CD8-positive, alpha-beta memory T cell (primary cell): ENCODE measurements around the gene CASP7. TPM values are rescaled to one million over a fixed set of nuclear protein-coding genes. Genes with fewer than 3 reads are reported as not detected.
A peak's percentile ranks its signal among the peaks of the same experiment; 100 is the strongest.

ENCODE experiments used
- CTCF ChIA-PET: fragments of 350-600 bp; sonication (Branson Sonifier 250); formaldehyde crosslinking; loops from one replicate; lab custom pipeline; 2021; ENCODE audit warnings: antibody characterized with exemption; lab: Charles Lee
- POLR2A ChIA-PET: fragments of 350-600 bp; sonication (Branson Sonifier 250); formaldehyde crosslinking; loops from one replicate; lab custom pipeline; 2021; ENCODE audit warnings: antibody characterized with exemption; lab: Charles Lee
- DNase-seq, 5 donors: peaks; one replicate each; pipeline versions ENCODE4 v3.0.0 to v3.0.0-alpha.2; 2020 to 2022; ENCODE audit warnings: mixed read lengths in 1 of 5
- H3K27ac ChIP-seq: one replicate; pipeline ENCODE4 v1.7.0; 2013; ENCODE audit warnings: low read depth, mild to moderate bottlenecking, low read length, moderate library complexity
- H3K27me3 ChIP-seq: 2 replicates; pipeline ENCODE4 v1.7.0; 2013; ENCODE audit warnings: low read length, mild to moderate bottlenecking; ENCODE audit not compliant: insufficient read depth, poor library complexity, severe bottlenecking
- H3K36me3 ChIP-seq: 2 replicates; pipeline ENCODE4 v1.7.0; 2013; ENCODE audit warnings: mild to moderate bottlenecking, low read length, moderate library complexity; ENCODE audit not compliant: insufficient read depth
- H3K4me1 ChIP-seq: 2 replicates; pipeline ENCODE4 v1.7.0; 2013; ENCODE audit warnings: mild to moderate bottlenecking, low read length, moderate library complexity; ENCODE audit not compliant: insufficient read depth
- H3K4me3 ChIP-seq: 2 replicates; pipeline ENCODE4 v1.7.0; 2013; ENCODE audit warnings: mild to moderate bottlenecking, low read length
- H3K9me3 ChIP-seq: 2 replicates; pipeline ENCODE4 v1.7.0; 2013; ENCODE audit warnings: mild to moderate bottlenecking, low read length
- H3K27ac Mint-ChIP-seq, 8 donors: one replicate each; pipeline ENCODE4 v1.8.0; 2020 to 2021; ENCODE audit warnings: mixed read lengths in 8 of 8, mild to moderate bottlenecking in 6 of 8, inconsistent platforms in 3 of 8, moderate library complexity in 3 of 8
- H3K27me3 Mint-ChIP-seq, 2 donors: one replicate each; pipeline ENCODE4 v1.8.0; 2020 to 2021; ENCODE audit warnings: mixed read lengths in 2 of 2, mild to moderate bottlenecking in 1 of 2, moderate library complexity in 1 of 2
- H3K36me3 Mint-ChIP-seq, 3 donors: one replicate each; pipeline ENCODE4 v1.8.0; 2020 to 2021; ENCODE audit warnings: mixed read lengths in 3 of 3, inconsistent platforms in 1 of 3, mild to moderate bottlenecking in 1 of 3
- H3K4me1 Mint-ChIP-seq, 3 donors: one replicate each; pipeline ENCODE4 v1.8.0; 2020 to 2021; ENCODE audit warnings: mixed read lengths in 3 of 3, inconsistent platforms in 1 of 3, mild to moderate bottlenecking in 1 of 3
- H3K4me3 Mint-ChIP-seq, 7 donors: one replicate each; pipeline ENCODE4 v1.8.0; 2020 to 2021; ENCODE audit warnings: mixed read lengths in 7 of 7, mild to moderate bottlenecking in 6 of 7, moderate library complexity in 4 of 7, inconsistent platforms in 2 of 7
- H3K9me3 Mint-ChIP-seq, 5 donors: one replicate each; pipeline ENCODE4 v1.8.0; 2020 to 2022; ENCODE audit warnings: mixed read lengths in 5 of 5, mild to moderate bottlenecking in 3 of 5, moderate library complexity in 2 of 5, inconsistent platforms in 1 of 5
- polyA plus RNA-seq: library from polyadenylated mRNA; unstranded; fragments of 300-500 nt; fragmentation: Illumina TruSeq; gene quantifications from one replicate; pipeline ENCODE4 v1.2.3, GENCODE V29; 2021
- total RNA-seq, 2 experiments: library from RNA; stranded (reverse); gene quantifications; one replicate each; pipeline ENCODE4 v1.2.3, GENCODE V29; 2021

Gene CASP7
- total and polyA plus RNA-seq, 3 experiments from 2014 or later, result 21.4 to 29.4 (median 23.4) TPM

GRCh38 chr10:113657544-113657943 is 22.2 kb upstream of the CASP7 start:
- CTCF ChIA-PET, result no interaction called here
- H3K4me3 ChIP-seq, result no peak overlapping the region
- POLR2A ChIA-PET, result no interaction called here
- no peaks in the 10 kb centered on the region for H3K27me3 ChIP-seq
- no peak overlapping the region for H3K27ac ChIP-seq
- no peaks in the 10 kb centered on the region for H3K4me1 ChIP-seq
- no peaks in the 10 kb centered on the region for H3K9me3 Mint-ChIP-seq
- no peak overlapping the region for H3K27ac Mint-ChIP-seq
- no peaks in the 10 kb centered on the region for H3K9me3 ChIP-seq
- DNase-seq, result no peak
- no peaks in the 10 kb centered on the region for H3K36me3 ChIP-seq
- no peaks in the 10 kb centered on the region for H3K4me1 Mint-ChIP-seq
- no peaks in the 10 kb centered on the region for H3K36me3 Mint-ChIP-seq
- H3K27me3 Mint-ChIP-seq, result peaks cover 3 to 35% of the 10 kb centered on the region in 2 donors
- H3K4me3 Mint-ChIP-seq, result no peak overlapping the region

DNA sequence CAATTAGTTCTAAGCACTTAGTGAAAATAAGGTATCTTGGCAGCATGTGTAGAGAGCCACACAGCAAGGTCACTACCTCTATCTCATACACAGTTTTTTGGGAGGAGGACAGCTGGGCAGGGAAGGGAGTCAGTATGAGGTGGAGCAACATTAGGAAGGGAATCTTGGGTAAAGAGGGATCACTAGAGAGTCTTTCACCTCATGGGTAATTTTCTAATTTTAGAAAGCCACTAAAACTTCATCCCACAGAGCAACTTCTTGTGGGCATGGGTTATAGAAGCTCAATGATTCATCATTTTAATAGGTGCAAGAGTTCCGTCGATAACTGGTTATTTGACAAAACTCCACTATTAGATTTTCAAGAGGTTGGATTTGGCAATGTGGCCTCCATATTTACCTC is 18.4 kb upstream of the CASP7 start:
- H3K4me3 ChIP-seq, result no peak overlapping the region
- no peaks in the 10 kb centered on the region for H3K27me3 ChIP-seq
- DNase-seq, result no peak
- no peak overlapping the region for H3K27ac ChIP-seq
- no peaks in the 10 kb centered on the region for H3K9me3 ChIP-seq
- Mint-ChIP-seq H3K9me3 (no peaks in the 10 kb centered on the region), H3K27ac (no peak overlapping the region), H3K4me1 (no peaks in the 10 kb centered on the region), H3K4me3 (no peak overlapping the region), H3K36me3 (no peaks in the 10 kb centered on the region), H3K27me3 (peaks cover 3 to 19% of the 10 kb centered on the region in 2 donors)
- H3K4me1 ChIP-seq, result no peaks in the 10 kb centered on the region
- ChIA-PET POLR2A (no interaction called here), CTCF (no interaction called here)
- no peaks in the 10 kb centered on the region for H3K36me3 ChIP-seq

GRCh38 chr10:113663142-113663541 is 16.6 kb upstream of the CASP7 start:
- ChIA-PET POLR2A (no interaction called here), CTCF (interaction anchor here (1.3 kb wide), 1 partner anchor 17 kb away, joined by 3 read pairs; no protein-coding TSS in a partner anchor)
- no peaks in the 10 kb centered on the region for H3K4me1 Mint-ChIP-seq
- no peak overlapping the region for H3K27ac Mint-ChIP-seq
- DNase-seq, result no peak
- H3K4me3 Mint-ChIP-seq, result no peak overlapping the region
- no peaks in the 10 kb centered on the region for H3K9me3 ChIP-seq
- H3K4me3 ChIP-seq, result no peak overlapping the region
- H3K9me3 Mint-ChIP-seq, result no peaks in the 10 kb centered on the region
- H3K36me3 ChIP-seq, result no peaks in the 10 kb centered on the region
- H3K27me3 ChIP-seq, result no peaks in the 10 kb centered on the region
- H3K4me1 ChIP-seq, result no peaks in the 10 kb centered on the region
- H3K27ac ChIP-seq, result no peak overlapping the region
- no peaks in the 10 kb centered on the region for H3K36me3 Mint-ChIP-seq
- H3K27me3 Mint-ChIP-seq, result peaks cover 0 to 19% of the 10 kb centered on the region in 2 donors

DNA sequence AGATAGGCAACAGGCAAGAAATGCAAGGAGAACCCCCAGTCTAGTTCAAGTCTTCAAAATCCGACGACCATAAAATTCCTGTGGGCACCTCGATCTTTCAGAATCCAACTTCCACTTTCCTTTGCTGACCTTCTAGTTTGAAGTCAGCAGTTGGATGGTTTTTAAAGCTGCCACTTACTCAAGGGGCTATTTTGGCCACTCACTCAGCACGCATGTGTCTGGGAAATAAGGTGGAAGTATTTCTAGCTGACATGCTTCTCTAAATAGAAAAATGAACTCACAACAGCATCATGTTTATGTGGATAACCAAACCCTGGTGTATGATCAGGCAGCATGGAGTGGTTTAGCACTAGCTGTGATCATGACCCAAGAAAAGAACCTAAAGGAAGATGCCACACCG is 15.8 kb upstream of the CASP7 start, which contains the start of gene NRAP:
NRAP (minus strand) TSS at position 134 of the 400 bp plus-strand sequence. CDS start 159 bp downstream, outside the sequence.
- Histone ChIP-seq H3K36me3 (no peaks in the 10 kb centered on the region), H3K4me3 (no peak within 1 kb of the TSS), H3K9me3 (no peaks in the 10 kb centered on the region), H3K27me3 (no peaks in the 10 kb centered on the region), H3K27ac (no peak within 1 kb of the TSS), H3K4me1 (no peaks in the 10 kb centered on the region)
- no peaks in the 10 kb centered on the region for H3K36me3 Mint-ChIP-seq
- no peak within 1 kb of the TSS for H3K4me3 Mint-ChIP-seq
- no peaks in the 10 kb centered on the region for H3K4me1 Mint-ChIP-seq
- POLR2A ChIA-PET, result no interaction called here
- DNase-seq, result no peak
- CTCF ChIA-PET, result interaction anchor here (1.3 kb wide), 1 partner anchor 17 kb away, joined by 3 read pairs; no protein-coding TSS in a partner anchor
- H3K9me3 Mint-ChIP-seq, result no peaks in the 10 kb centered on the region
- H3K27me3 Mint-ChIP-seq, result peaks cover 0 to 19% of the 10 kb centered on the region in 2 donors
- H3K27ac Mint-ChIP-seq, result peak within 1 kb of the TSS in 1 of 8 donors; percentile 49

- peaks cover 4 to 23% of the 10 kb centered on the region in 2 donors for H3K27me3 Mint-ChIP-seq
- Histone ChIP-seq H3K9me3 (no peaks in the 10 kb centered on the region), H3K27ac (no peak overlapping the region), H3K4me1 (no peaks in the 10 kb centered on the region), H3K27me3 (no peaks in the 10 kb centered on the region), H3K36me3 (no peaks in the 10 kb centered on the region), H3K4me3 (no peak overlapping the region)
- ChIA-PET POLR2A (no interaction called here), CTCF (no interaction called here)
- H3K36me3 Mint-ChIP-seq, result peaks cover 0 to 5% (median 0%) of the 10 kb centered on the region in 3 donors
- no peak overlapping the region for H3K4me3 Mint-ChIP-seq
- no peaks in the 10 kb centered on the region for H3K4me1 Mint-ChIP-seq
- no peak for DNase-seq
- no peak overlapping the region for H3K27ac Mint-ChIP-seq
- peaks cover 4 to 5% (median 5%) of the 10 kb centered on the region in 5 donors for H3K9me3 Mint-ChIP-seq
Measured at GRCh38 chr10:113665352-113665751, 14.4 kb upstream of the CASP7 start.

- Mint-ChIP-seq H3K27me3 (peaks cover 10 to 28% of the 10 kb centered on the region in 2 donors), H3K27ac (no peak overlapping the region), H3K9me3 (peaks cover 9 to 10% (median 10%) of the 10 kb centered on the region in 5 donors), H3K4me1 (no peaks in the 10 kb centered on the region), H3K36me3 (peaks cover 0 to 9% (median 0%) of the 10 kb centered on the region in 3 donors), H3K4me3 (no peak overlapping the region)
- H3K4me1 ChIP-seq, result no peaks in the 10 kb centered on the region
- H3K27me3 ChIP-seq, result no peaks in the 10 kb centered on the region
- H3K36me3 ChIP-seq, result no peaks in the 10 kb centered on the region
- no peak for DNase-seq
- CTCF ChIA-PET, result no interaction called here
- H3K9me3 ChIP-seq, result no peaks in the 10 kb centered on the region
- H3K4me3 ChIP-seq, result no peak overlapping the region
- H3K27ac ChIP-seq, result no peak overlapping the region
- POLR2A ChIA-PET, result no interaction called here
Measured at GRCh38 chr10:113665806-113666354, 13.8 kb upstream of the CASP7 start.

DNA sequence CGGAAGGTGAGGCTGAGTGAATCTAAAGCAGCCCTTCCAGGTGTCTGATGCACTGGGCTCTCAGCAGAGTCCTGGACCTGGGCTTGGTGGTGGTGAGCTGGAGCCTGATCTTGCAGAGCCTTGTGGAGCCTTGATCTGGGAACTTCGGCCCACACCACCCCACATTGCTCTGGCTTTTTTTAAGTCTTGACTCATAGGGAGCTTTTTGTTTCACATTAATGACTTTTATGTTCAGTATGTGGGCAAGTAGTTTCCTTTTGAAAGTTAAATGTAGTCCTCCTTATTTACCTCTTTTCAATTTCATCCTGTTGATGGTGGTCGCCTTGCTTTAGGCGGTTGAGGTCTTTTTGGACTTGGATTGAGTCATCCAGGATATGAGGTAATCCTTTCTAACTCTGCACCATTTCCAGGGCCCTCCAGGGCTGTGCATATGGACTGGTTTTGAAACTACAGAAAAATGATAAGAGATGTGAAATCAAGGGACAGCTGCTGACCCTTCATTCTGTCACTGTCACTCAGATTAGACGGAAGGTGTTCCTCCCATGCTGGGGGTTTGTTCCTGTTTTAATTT is 12.9 kb upstream of the CASP7 start:
- H3K27ac Mint-ChIP-seq, result no peak overlapping the region
- Histone ChIP-seq H3K4me1 (no peaks in the 10 kb centered on the region), H3K27me3 (no peaks in the 10 kb centered on the region), H3K9me3 (no peaks in the 10 kb centered on the region), H3K36me3 (no peaks in the 10 kb centered on the region), H3K27ac (no peak overlapping the region), H3K4me3 (no peak overlapping the region)
- ChIA-PET CTCF (no interaction called here), POLR2A (no interaction called here)
- no peak for DNase-seq
- peaks cover 11 to 14% (median 12%) of the 10 kb centered on the region in 5 donors for H3K9me3 Mint-ChIP-seq
- no peak overlapping the region for H3K4me3 Mint-ChIP-seq
- peaks cover 12 to 35% of the 10 kb centered on the region in 2 donors for H3K27me3 Mint-ChIP-seq
- H3K4me1 Mint-ChIP-seq, result no peaks in the 10 kb centered on the region
- peaks cover 0 to 9% (median 0%) of the 10 kb centered on the region in 3 donors for H3K36me3 Mint-ChIP-seq
